H1 (cell line): ENCODE results near the gene CDHR5. TPM values are rescaled to one million over a fixed set of nuclear protein-coding genes. Genes with fewer than 3 reads are reported as not detected.

Experiments
- CTCF ChIA-PET: fragments of 300-600 bp; sonication (Branson Sonifier 250); formaldehyde crosslinking; loops from one replicate; lab custom pipeline; 2021; ENCODE audit not compliant: partially characterized antibody; lab: Charles Lee
- POLR2A ChIA-PET: fragments of 300-600 bp; sonication (Branson Sonifier 250); formaldehyde crosslinking; loops from one replicate; lab custom pipeline; 2021; ENCODE audit warnings: inconsistent platforms; ENCODE audit not compliant: partially characterized antibody; lab: Charles Lee
- DNase-seq, 2 experiments: peaks; one replicate each; pipeline versions ENCODE4 v3.0.0 to v3.0.0-alpha.2; 2010 to 2022; ENCODE audit warnings: low spot score in 2 of 2, low read depth in 1 of 2, mixed read lengths in 1 of 2
- FAIRE-seq: peaks from 2 replicates; lab custom pipeline; 2011; peaks lifted over from hg19 to GRCh38; lab: Jason Lieb, UNC
- H2AFZ ChIP-seq: 2 replicates; pipeline ENCODE4 v1.8.1; 2012; ENCODE audit warnings: low read length, inconsistent platforms
- H2AK5ac ChIP-seq: 2 replicates; pipeline ENCODE4 v1.6.1; 2013; ENCODE audit warnings: low read depth, low read length
- H2BK120ac ChIP-seq: replicated peaks from 2 replicates; pipeline ENCODE3; 2013; ENCODE audit warnings: low read depth, low read length, inconsistent platforms
- H2BK12ac ChIP-seq: 2 replicates; pipeline ENCODE4 v1.6.1; 2013; ENCODE audit warnings: low read depth, low read length
- H2BK15ac ChIP-seq: 2 replicates; pipeline ENCODE4 v1.6.1; 2013; ENCODE audit warnings: low read length
- H2BK20ac ChIP-seq: 2 replicates; pipeline ENCODE4 v1.6.1; 2013; ENCODE audit warnings: low read length
- H2BK5ac ChIP-seq: 2 replicates; pipeline ENCODE4 v1.6.1; 2013; ENCODE audit warnings: low read depth, low read length
- H3K14ac ChIP-seq: 2 replicates; pipeline ENCODE4 v1.6.1; 2013; ENCODE audit warnings: inconsistent platforms; ENCODE audit not compliant: insufficient read length
- H3K18ac ChIP-seq: 2 replicates; pipeline ENCODE4 v1.6.1; 2013; ENCODE audit warnings: low read length; ENCODE audit errors: extremely low read depth
- H3K23ac ChIP-seq: 2 replicates; pipeline ENCODE4 v1.6.1; 2013; ENCODE audit warnings: inconsistent platforms; ENCODE audit not compliant: insufficient read length
- H3K23me2 ChIP-seq: 2 replicates; pipeline ENCODE4 v1.6.1; 2013; ENCODE audit warnings: low read depth, low read length
- H3K27ac ChIP-seq: 2 replicates; pipeline ENCODE4 v1.6.1; 2011; ENCODE audit warnings: low read depth, low read length, inconsistent platforms
- H3K27me3 ChIP-seq, 4 experiments: replicated peaks in 1 of 4; 1 replicate in 1 of 4; 2 replicates in 3 of 4; pipeline versions ENCODE4 v1.6.1 to v1.8.1; 2011 to 2013; ENCODE audit warnings: low read length in 3 of 4, mild to moderate bottlenecking in 3 of 4, inconsistent platforms in 2 of 4, mixed read lengths in 2 of 4, moderate library complexity in 1 of 4; ENCODE audit not compliant: control insufficient read depth in 3 of 4, insufficient read depth in 3 of 4; ENCODE audit errors: extremely low read depth in 1 of 4
- H3K36me3 ChIP-seq, 4 experiments: 2 replicates each; pipeline versions ENCODE4 v1.6.1 to v1.8.1; 2011 to 2013; ENCODE audit warnings: mild to moderate bottlenecking in 4 of 4, low read length in 3 of 4, moderate library complexity in 2 of 4, control low read depth in 1 of 4, inconsistent platforms in 1 of 4; ENCODE audit not compliant: insufficient read depth in 4 of 4, control insufficient read depth in 2 of 4
- H3K4ac ChIP-seq: replicated peaks from 2 replicates; pipeline ENCODE3; 2013; ENCODE audit warnings: low read length, low read depth, mixed read lengths, inconsistent platforms; ENCODE audit not compliant: insufficient read length
- H3K4me1 ChIP-seq, 4 experiments: replicated peaks in 1 of 4; 1 replicate in 1 of 4; 2 replicates in 3 of 4; pipeline versions ENCODE4 v1.6.1 to v1.8.1; 2011 to 2013; ENCODE audit warnings: low read length in 3 of 4, inconsistent platforms in 2 of 4, mixed read lengths in 1 of 4; ENCODE audit not compliant: insufficient read depth in 4 of 4, control insufficient read depth in 3 of 4
- H3K4me2 ChIP-seq, 2 experiments: 2 replicates each; pipeline versions ENCODE4 v1.6.1 to v1.8.1; 2011 to 2013; ENCODE audit warnings: low read depth in 2 of 2, low read length in 2 of 2, control low read depth in 1 of 2, inconsistent platforms in 1 of 2, mild to moderate bottlenecking in 1 of 2; ENCODE audit not compliant: insufficient read depth in 1 of 2
- H3K4me3 ChIP-seq, 4 experiments: fragments of 200-600, 300-600 bp in 1 of 4; sonication (generic), shearing (Covaris generic), sonication (Bioruptor Twin) in 1 of 4; 2 replicates each; pipeline versions ENCODE4 v1.5.1 to v1.8.1; 2011 to 2016; ENCODE audit warnings: low read length in 4 of 4, low read depth in 3 of 4, control low read depth in 2 of 4, inconsistent platforms in 2 of 4, mild to moderate bottlenecking in 2 of 4, mixed read lengths in 1 of 4, moderate library complexity in 1 of 4; ENCODE audit not compliant: insufficient read depth in 2 of 4; ENCODE audit errors: extremely low read depth in 1 of 4
- H3K56ac ChIP-seq: replicated peaks from 2 replicates; pipeline ENCODE3; 2013; ENCODE audit warnings: low read depth, mild to moderate bottlenecking, mixed read lengths, low read length, inconsistent platforms; ENCODE audit not compliant: insufficient read length
- H3K79me1 ChIP-seq: 2 replicates; pipeline ENCODE4 v1.6.1; 2013; ENCODE audit warnings: low read depth, low read length, control low read depth
- H3K79me2 ChIP-seq, 2 experiments: 2 replicates each; pipeline versions ENCODE4 v1.6.1 to v1.8.1; 2012 to 2013; ENCODE audit warnings: low read length in 2 of 2, mild to moderate bottlenecking in 2 of 2, inconsistent platforms in 1 of 2; ENCODE audit not compliant: insufficient read depth in 2 of 2, control insufficient read depth in 1 of 2
- H3K9ac ChIP-seq, 4 experiments: replicated peaks in 1 of 4; 1 replicate in 1 of 4; 2 replicates in 3 of 4; pipeline versions ENCODE4 v1.6.1 to v1.8.1; 2011 to 2013; ENCODE audit warnings: low read depth in 3 of 4, low read length in 3 of 4, control low read depth in 2 of 4, mild to moderate bottlenecking in 2 of 4, moderate library complexity in 2 of 4, inconsistent platforms in 1 of 4; ENCODE audit errors: extremely low read depth in 1 of 4
- H3K9me3 ChIP-seq, 2 experiments: 2 replicates each; pipeline versions ENCODE4 v1.6.1 to v1.8.1; 2012 to 2013; ENCODE audit warnings: mild to moderate bottlenecking in 2 of 2, moderate library complexity in 2 of 2, control low read depth in 1 of 2, inconsistent platforms in 1 of 2, low read depth in 1 of 2, low read length in 1 of 2, mixed read lengths in 1 of 2; ENCODE audit not compliant: insufficient read depth in 2 of 2
- H4K20me1 ChIP-seq, 2 experiments: replicated peaks in 1 of 2; 2 replicates each; pipeline versions ENCODE3 to v1.8.1; 2011 to 2013; ENCODE audit warnings: inconsistent platforms in 2 of 2, low read length in 2 of 2, mild to moderate bottlenecking in 1 of 2; ENCODE audit not compliant: insufficient read depth in 2 of 2, control insufficient read depth in 1 of 2
- H4K5ac ChIP-seq: 2 replicates; pipeline ENCODE4 v1.6.1; 2013; ENCODE audit warnings: low read length, low read depth, mixed read lengths, inconsistent platforms; ENCODE audit not compliant: insufficient read length
- H4K8ac ChIP-seq: 2 replicates; pipeline ENCODE4 v1.8.0; 2013; ENCODE audit warnings: mild to moderate bottlenecking, moderate library complexity, low read length, inconsistent platforms; ENCODE audit not compliant: insufficient read depth; ENCODE audit errors: extremely low read depth
- H4K91ac ChIP-seq: replicated peaks from 2 replicates; pipeline ENCODE3; 2013; ENCODE audit warnings: low read length, mixed read lengths, inconsistent platforms; ENCODE audit not compliant: insufficient read length
- CEBPB ChIP-seq: IDR thresholded peaks from 2 replicates; pipeline ENCODE4 v1.6.1; 2012; ENCODE audit warnings: low read depth, low read length
- CREB1 ChIP-seq: IDR thresholded peaks from 2 replicates; pipeline ENCODE4 v1.6.1; 2012; ENCODE audit warnings: inconsistent platforms
- EGR1 ChIP-seq: IDR thresholded peaks from 2 replicates; pipeline ENCODE4 v1.6.1; 2011; ENCODE audit warnings: low read depth, low read length, borderline replicate concordance
- FOSL1 ChIP-seq: IDR thresholded peaks from 2 replicates; pipeline ENCODE4 v1.6.1; 2011; ENCODE audit warnings: mild to moderate bottlenecking, low read depth, low read length, moderate library complexity; ENCODE audit not compliant: insufficient read depth
- HDAC6 ChIP-seq: IDR thresholded peaks from one replicate; pipeline ENCODE4 v1.7.1; 2012; ENCODE audit warnings: low read depth, mild to moderate bottlenecking, inconsistent platforms, low read length, moderate library complexity
- JUND ChIP-seq: IDR thresholded peaks from 2 replicates; pipeline ENCODE4 v1.6.1; 2011; ENCODE audit warnings: mild to moderate bottlenecking, improper control_type of control experiment, low read length
- NANOG ChIP-seq: IDR thresholded peaks from 2 replicates; pipeline ENCODE4 v1.6.1; 2011; ENCODE audit warnings: low read length, low read depth, mild to moderate bottlenecking, inconsistent platforms; ENCODE audit not compliant: insufficient read depth, poor library complexity, severe bottlenecking
- NRF1 ChIP-seq: IDR thresholded peaks from 2 replicates; pipeline ENCODE4 v1.6.1; 2011; ENCODE audit warnings: mild to moderate bottlenecking, low read depth, low read length, improper control_type of control experiment
- SIRT6 ChIP-seq: IDR thresholded peaks from one replicate; pipeline ENCODE4 v1.7.1; 2012; ENCODE audit warnings: low read length, inconsistent platforms
- SP2 ChIP-seq: IDR thresholded peaks from 2 replicates; pipeline ENCODE4 v1.6.1; 2012; ENCODE audit warnings: mild to moderate bottlenecking, low read length, inconsistent platforms
- YY1 ChIP-seq: IDR thresholded peaks from 2 replicates; pipeline ENCODE4 v1.6.1; 2011; ENCODE audit warnings: low read depth, mild to moderate bottlenecking, low read length
- WGBS, 2 experiments: shearing (Covaris generic) in 1 of 2; methylation state at CpG; one replicate each; pipeline versions ENCODE4 v1.1.6 to v1.1.7; 2013 to 2015; ENCODE audit warnings: low lambda C conversion rate in 2 of 2, mixed read lengths in 2 of 2, inconsistent platforms in 1 of 2, low coverage in 1 of 2, missing lambda C conversion rate in 1 of 2; ENCODE audit not compliant: insufficient replicate concordance in 2 of 2, insufficient coverage in 1 of 2, insufficient read length in 1 of 2; ENCODE audit errors: extremely low coverage in 1 of 2, missing lambda C conversion rate in 1 of 2; 5-methylcytosine and 5-hydroxymethylcytosine counted together
- polyA plus RNA-seq, 7 experiments: library from polyadenylated mRNA; depleted of rRNA in 3 of 7; stranded (reverse) in 5 of 7; unstranded in 2 of 7; fragments of >200 nt in 5 of 7; fragments of 200-250 nt in 2 of 7; gene quantifications; 1 replicate in 5 of 7; 2 replicates in 1 of 7; 4 replicates in 1 of 7; pipeline versions ENCODE4 v1.2.1 to v1.2.3, GENCODE V29; 2011 to 2013; ENCODE audit warnings: missing spikeins in 2 of 7, mixed read lengths in 2 of 7
- total RNA-seq: library from RNA; stranded (reverse); fragmentation: NEBNext Ultra II Directional; extraction: Animal tissue kit (Norgen Biotek cat#: 25700); gene quantifications from 2 replicates; pipeline ENCODE4 v1.2.1, GENCODE V29; 2021

CDHR5 gene
- total and polyA plus RNA-seq, 2 of the 8 experiments (the other 6 are each of a cell fraction or from before 2014, with no cell fraction given): not detected

DNA sequence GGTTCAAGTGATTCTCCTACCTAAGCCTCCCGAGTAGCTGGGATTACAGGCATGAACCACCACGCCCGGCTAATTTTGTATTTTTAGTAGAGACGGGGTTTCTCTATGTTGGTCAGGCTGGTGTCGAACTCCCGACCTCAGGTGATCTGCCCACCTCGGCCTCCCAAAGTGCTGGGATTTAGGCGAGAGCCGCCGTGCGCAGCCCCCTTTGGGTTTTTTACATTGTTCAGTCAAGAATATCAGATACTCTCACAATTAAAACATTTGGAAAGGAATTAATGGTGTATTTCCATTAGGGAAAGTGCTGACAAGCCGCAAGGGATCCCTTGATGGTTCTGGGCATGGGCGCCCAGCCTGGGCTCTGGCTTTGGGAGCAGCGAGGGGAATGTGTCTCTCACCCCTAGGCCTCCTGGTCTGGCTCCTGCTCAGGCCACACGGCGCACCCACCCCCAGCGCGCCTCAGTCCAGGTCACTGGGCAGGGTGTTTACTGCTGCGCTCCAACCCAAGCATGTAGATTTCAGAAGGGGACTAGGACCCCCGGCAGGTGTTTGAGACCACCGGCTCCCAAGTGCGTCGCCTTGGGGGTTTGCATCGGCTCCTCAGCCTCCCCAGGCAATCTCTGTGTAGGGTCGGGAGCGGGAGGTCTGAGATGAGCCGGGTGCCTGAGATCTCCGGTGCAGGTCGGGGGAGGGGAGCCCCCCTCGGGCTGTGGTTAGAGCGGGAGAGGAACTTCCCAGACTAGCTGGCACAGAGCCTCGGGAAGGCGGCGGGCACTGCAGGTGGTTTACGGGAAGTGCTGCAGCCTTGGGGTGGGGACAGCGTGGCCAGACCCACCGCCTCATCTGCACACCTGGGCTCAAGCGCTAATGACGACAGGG lies 8.2 kb downstream of the CDHR5 start:
- Histone ChIP-seq H3K4me3 (peak overlapping the region in 2 of 4 experiments; percentile 58 to 80; a peak in 4 of 8 replicates), H3K27me3 (no peaks in the 10 kb centered on the region), H4K91ac (no peak overlapping the region), H3K23ac (no peak overlapping the region), H2AFZ (no peak overlapping the region), H4K20me1 (peaks cover 17 to 23% of the 10 kb centered on the region in 2 experiments), H3K36me3 (peaks cover 3 to 15% (median 8%) of the 10 kb centered on the region in 4 experiments; a peak in 5 of 8 replicates), H3K4me2 (peak overlapping the region in 1 of 2 experiments; percentile 44; a peak in 2 of 4 replicates), H3K23me2 (peaks cover 3% of the 10 kb centered on the region; the same call in 1 of the 2 replicates), H4K8ac (no peak overlapping the region), H3K18ac (no peak overlapping the region), H2BK20ac (no peak overlapping the region), H3K4ac (no peak overlapping the region), H3K27ac (no peak overlapping the region), H4K5ac (no peak overlapping the region), H2BK12ac (no peak overlapping the region), H2BK15ac (no peak overlapping the region), H3K79me1 (peaks cover 3% of the 10 kb centered on the region), H3K4me1 (peaks cover 0 to 15% (median 3%) of the 10 kb centered on the region in 4 experiments; a peak in 5 of 7 replicates), H2BK5ac (no peak overlapping the region), H3K56ac (no peak overlapping the region), H3K9me3 (no peaks in the 10 kb centered on the region), H2BK120ac (no peak overlapping the region), H3K9ac (no peak overlapping the region), H3K79me2 (no peaks in the 10 kb centered on the region), H3K14ac (no peak overlapping the region), H2AK5ac (no peak overlapping the region)
- ChIA-PET CTCF (interaction anchor here (0.9 kb wide), 1 partner anchor 10 kb away, joined by 4 read pairs; no protein-coding TSS in a partner anchor), POLR2A (interaction anchor here (1.2 to 1.5 kb wide), 5 partner anchors 10 to 59 kb away, joined by 3 to 8 read pairs (median 5); partner anchors contain the start of gene SCT)
- 88% methylated on average over 39 of the region's 39 CpGs; no CpG with 5 or more reads in 1 of the 2 experiments for WGBS, 2 experiments
- FAIRE-seq: no peak
- peak in 1 of 2 experiments; percentile 45 for DNase-seq
- TF ChIP-seq JUND (no peak), HDAC6 (no peak), SIRT6 (no peak), CEBPB (no peak), YY1 (no peak), NRF1 (no peak), SP2 (no peak), NANOG (no peak), FOSL1 (no peak), EGR1 (no peak), CREB1 (no peak)
